K562 (cell line): ENCODE results near the gene NUP35. TPM values are rescaled to one million over a fixed set of nuclear protein-coding genes. Genes with fewer than 3 reads are reported as not detected.
A peak's percentile ranks its signal among the peaks of the same experiment; 100 is the strongest.

Experiments used
- ATAC-seq: fragments of 200-7000 bp; cut with Tn5 transposase; 3 replicates; pipeline ENCODE4 v1.9.1; 2020; ENCODE audit warnings: moderate library complexity
- BruUV-seq: library from RNA; stranded (reverse); fragments of 400-500 nt; replicated peaks from 2 replicates; lab custom pipeline; 2021; lab: Mats Ljungman, UMichigan
- CTCF ChIA-PET: fragments of 300-600 bp; formaldehyde crosslinking; extraction: SDS; loops from one replicate; lab custom pipeline; 2021; ENCODE audit warnings: low intra/inter-chr PET ratio; lab: Yijun Ruan, JAX
- POLR2A ChIA-PET: fragments of 300-600, 350-650 bp; sonication (Branson Sonifier 250); formaldehyde crosslinking; extraction: SDS; loops from one replicate; lab custom pipeline; 2021; ENCODE audit warnings: antibody characterized with exemption, inconsistent platforms; lab: Yijun Ruan, JAX
- DNase-seq, 4 experiments: peaks; one replicate each; pipeline versions ENCODE4 v3.0.0 to v3.0.0-alpha.2; 2011 to 2018; ENCODE audit warnings: low spot score in 3 of 4, mixed read lengths in 3 of 4; ENCODE audit errors: extremely low read depth in 1 of 4
- FAIRE-seq: peaks from 2 replicates; lab custom pipeline; 2011; peaks lifted over from hg19 to GRCh38; lab: Jason Lieb, UNC
- H2AFZ ChIP-seq: 2 replicates; pipeline ENCODE4 v1.6.0; 2011; ENCODE audit warnings: low read depth, low read length, control low read depth, inconsistent platforms
- H3K27ac ChIP-seq: fragments of 200-600 bp; 3 replicates; pipeline ENCODE4 v1.8.0; 2011; ENCODE audit warnings: low read depth, mild to moderate bottlenecking, control low read depth, inconsistent platforms, low read length, moderate library complexity, mixed read lengths; ENCODE audit errors: extremely low read depth
- H3K27me3 ChIP-seq, 2 experiments: fragments of 300-600 bp in 1 of 2; 2 replicates in 1 of 2; 3 replicates in 1 of 2; pipeline versions ENCODE4 v1.6.0 to v1.8.0; 2011; ENCODE audit warnings: inconsistent platforms in 2 of 2, low read length in 2 of 2, mild to moderate bottlenecking in 1 of 2, mixed read lengths in 1 of 2, moderate library complexity in 1 of 2; ENCODE audit not compliant: control insufficient read depth in 2 of 2, insufficient read depth in 2 of 2
- H3K36me3 ChIP-seq: fragments of 300-600 bp; 3 replicates; pipeline ENCODE4 v1.8.0; 2011; ENCODE audit warnings: mild to moderate bottlenecking, low read length, inconsistent platforms; ENCODE audit not compliant: control insufficient read depth, insufficient read depth
- H3K4me1 ChIP-seq, 2 experiments: fragments of 200-600 bp in 1 of 2; replicated peaks in 1 of 2; 2 replicates in 1 of 2; 3 replicates in 1 of 2; pipeline versions ENCODE4 v1.5.1 to v1.8.0; 2011; ENCODE audit warnings: inconsistent platforms in 2 of 2, low read length in 2 of 2, mild to moderate bottlenecking in 1 of 2, mixed read lengths in 1 of 2, moderate library complexity in 1 of 2; ENCODE audit not compliant: control insufficient read depth in 2 of 2, insufficient read depth in 2 of 2
- H3K4me2 ChIP-seq: 2 replicates; pipeline ENCODE4 v1.6.1; 2011; ENCODE audit warnings: low read length, control low read depth, inconsistent platforms, mixed read lengths; ENCODE audit not compliant: insufficient read depth
- H3K4me3 ChIP-seq: fragments of 200-600 bp; sonication (generic), shearing (Covaris generic); 2 replicates; pipeline ENCODE4 v1.5.1; 2016; ENCODE audit warnings: control low read depth, inconsistent platforms
- H3K79me2 ChIP-seq: fragments of 200-600 bp; 3 replicates; pipeline ENCODE4 v1.8.0; 2011; ENCODE audit warnings: low read length, inconsistent platforms; ENCODE audit not compliant: control insufficient read depth, insufficient read depth
- H3K9ac ChIP-seq, 2 experiments: 2 replicates each; pipeline versions ENCODE4 v1.6.0 to v1.6.1; 2011; ENCODE audit warnings: low read depth in 2 of 2, low read length in 2 of 2, control low read depth in 1 of 2, inconsistent platforms in 1 of 2, mild to moderate bottlenecking in 1 of 2, mixed read lengths in 1 of 2; ENCODE audit not compliant: insufficient read depth in 1 of 2
- H3K9me1 ChIP-seq: one replicate; pipeline ENCODE4 v1.6.0; 2011; ENCODE audit warnings: inconsistent platforms, mild to moderate bottlenecking, low read length, moderate library complexity; ENCODE audit not compliant: control insufficient read depth, insufficient read depth
- H3K9me3 ChIP-seq: replicated peaks from 2 replicates; pipeline ENCODE4 v1.5.1; 2011; ENCODE audit warnings: low read depth, low read length, inconsistent platforms; ENCODE audit not compliant: control insufficient read depth, insufficient read depth
- H4K20me1 ChIP-seq: replicated peaks from 2 replicates; pipeline ENCODE4 v1.6.1; 2011; ENCODE audit warnings: low read length, inconsistent platforms, mixed read lengths; ENCODE audit not compliant: control insufficient read depth, insufficient read depth
- ARNT ChIP-seq, 2 experiments: fragments of 450-650 bp; IDR thresholded peaks; 2 replicates each; pipeline ENCODE4 v1.6.1; 2016; ENCODE audit warnings: mild to moderate bottlenecking in 1 of 2
- ERF ChIP-seq: fragments of 450-650 bp; formaldehyde crosslinking; IDR thresholded peaks from 2 replicates; pipeline ENCODE4 v1.4.0; 2020; ENCODE audit warnings: mild to moderate bottlenecking, mixed read lengths
- FOXK2 ChIP-seq, 2 experiments: fragments of 450-650 bp; IDR thresholded peaks in 1 of 2; conservative IDR thresholded peaks in 1 of 2; 2 replicates each; pipeline ENCODE4 v1.6.1; 2016; ENCODE audit warnings: low read depth in 2 of 2, mild to moderate bottlenecking in 1 of 2
- LEF1 ChIP-seq: fragments of 450-650 bp; IDR thresholded peaks from 2 replicates; pipeline ENCODE4 v1.6.1; 2016; ENCODE audit warnings: mild to moderate bottlenecking
- ZBTB1 ChIP-seq: sonication (generic); formaldehyde crosslinking; IDR thresholded peaks from 2 replicates; pipeline ENCODE4 v1.8.1; 2023; ENCODE audit warnings: missing genetic modification reagents, low read depth, mild to moderate bottlenecking, borderline replicate concordance
- ZFX ChIP-seq: sonication (generic); formaldehyde crosslinking; IDR thresholded peaks from 2 replicates; pipeline ENCODE4 v1.8.0; 2022; ENCODE audit warnings: mild to moderate bottlenecking, missing genetic modification reagents, moderate library complexity
- ZNF134 ChIP-seq: fragments of 250-450 bp; sonication (Bioruptor Pico); conservative IDR thresholded peaks from 2 replicates; pipeline ENCODE4 v1.4.0; 2020
- ZNF175 ChIP-seq: fragments of 200-800 bp; sonication (Bioruptor generic); IDR thresholded peaks from 2 replicates; pipeline ENCODE4 v1.6.1; 2016; ENCODE audit warnings: low read depth, mild to moderate bottlenecking, missing genetic modification characterization, missing compliant biosample characterization
- ZNF263 ChIP-seq: sonication (generic); formaldehyde crosslinking; IDR thresholded peaks from 2 replicates; pipeline ENCODE4 v1.8.0; 2022; ENCODE audit warnings: mild to moderate bottlenecking, missing genetic modification reagents, borderline replicate concordance
- ZNF316 ChIP-seq: fragments of 450-650 bp; IDR thresholded peaks from 2 replicates; pipeline ENCODE4 v1.6.1; 2016
- ZNF707 ChIP-seq: fragments of 250-450 bp; sonication (Bioruptor Pico); conservative IDR thresholded peaks from 2 replicates; pipeline ENCODE4 v1.8.0; 2022; ENCODE audit warnings: inconsistent platforms, mild to moderate bottlenecking, moderate library complexity
- ZNF785 ChIP-seq: fragments of 250-450 bp; sonication (Bioruptor Pico); IDR thresholded peaks from 2 replicates; pipeline ENCODE4 v1.4.0; 2020; ENCODE audit warnings: mild to moderate bottlenecking
- WGBS: fragments of 100-300 bp; shearing (Covaris generic); methylation state at CpG from one replicate; pipeline ENCODE4 v1.1.6; 2016; ENCODE audit warnings: low coverage, mixed read lengths; ENCODE audit not compliant: insufficient coverage; ENCODE audit errors: missing lambda C conversion rate; 5-methylcytosine and 5-hydroxymethylcytosine counted together
- in situ Hi-C: fragments of 300-500 bp; cut with MboI; formaldehyde crosslinking; loops from 4 replicates; pipeline ENCODE4 v1.15.0; 2018; ENCODE audit warnings: inconsistent platforms, mixed read lengths
- intact Hi-C: fragments of 100-400 bp; cut with micrococcal nuclease; formaldehyde crosslinking; loops from 2 replicates; pipeline ENCODE4 v1.14.2; 2022
- polyA plus RNA-seq, 8 experiments: library from polyadenylated mRNA; depleted of rRNA in 4 of 8; stranded (reverse) in 5 of 8; unstranded in 3 of 8; fragments of >200 nt; fragmentation: Nextera tagmentation in 2 of 8; fragmentation: Illumina TruSeq in 1 of 8; extraction: Ambion mirVana in 2 of 8; extraction: Trizol in 1 of 8; gene quantifications; 2 replicates each; pipeline versions ENCODE4 v1.2.1 to v1.2.3, GENCODE V29; 2011 to 2014; ENCODE audit warnings: inconsistent platforms in 1 of 8, missing spikeins in 1 of 8
- total RNA-seq, 7 experiments: library from RNA; depleted of rRNA in 6 of 7; stranded (reverse); fragments of >200 nt in 6 of 7; fragmentation: Illumina TruSeq in 2 of 7; extraction: Trizol in 2 of 7; gene quantifications; 2 replicates each; pipeline versions ENCODE4 v1.2.1 to v1.2.3, GENCODE V29; 2011 to 2021; ENCODE audit warnings: low replicate concordance in 1 of 7
- TF ChIP-seq, protein P1 (sequence below): sonication (generic); formaldehyde crosslinking; IDR thresholded peaks from 2 replicates; pipeline ENCODE4 v1.8.0; 2022; ENCODE audit warnings: mild to moderate bottlenecking, missing genetic modification reagents
- TF ChIP-seq, protein P2 (sequence below): fragments of 250-450 bp; sonication (Bioruptor Pico); IDR thresholded peaks from 2 replicates; pipeline ENCODE4 v1.5.0; 2021; ENCODE audit warnings: mild to moderate bottlenecking, borderline replicate concordance

Gene NUP35
- total and polyA plus RNA-seq, 9 of the 15 experiments (the other 6 are each of a cell fraction or from before 2014, with no cell fraction given), result 24.5 to 78.2 (median 51.1) TPM

DNA sequence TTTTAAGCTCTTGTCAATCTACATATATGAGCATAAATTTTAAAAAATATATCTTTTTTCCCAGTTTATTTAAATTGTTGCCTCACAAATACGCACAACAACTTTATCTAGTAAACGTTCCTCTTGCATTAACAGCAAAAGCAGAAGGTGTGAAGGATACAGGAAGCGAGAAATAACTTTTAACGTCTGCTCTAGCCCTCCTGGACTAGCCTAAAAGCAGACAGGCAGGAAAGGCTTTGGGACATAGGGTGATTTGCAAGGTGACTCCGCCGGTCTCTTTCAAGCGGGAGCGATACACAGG lies 46.1 kb upstream of the NUP35 start:
- TSS peak; percentile 99 for BruUV-seq
- no peaks in the 10 kb centered on the region for H3K36me3 ChIP-seq
- POLR2A ChIA-PET, result interaction anchor here (0.7 to 1.0 kb wide), 3 partner anchors 22 to 46 kb away, joined by 3 read pairs; no protein-coding TSS in a partner anchor
- 8% methylated on average over 8 of the region's 8 CpGs for WGBS
- no peak for FAIRE-seq
- peaks cover 6% of the 10 kb centered on the region; the same call in 2 of the 3 replicates for H3K79me2 ChIP-seq
- H3K9me3 ChIP-seq, result no peaks in the 10 kb centered on the region
- no peaks in the 10 kb centered on the region for H4K20me1 ChIP-seq
- H3K9ac ChIP-seq, result peak overlapping the region; percentile 72 to 88; a peak in 3 of 4 replicates
- CTCF ChIA-PET, result no interaction called here
- peak overlapping the region; percentile 68 for H3K27ac ChIP-seq
- peak; percentile 77 for ATAC-seq
- H3K27me3 ChIP-seq, result no peaks in the 10 kb centered on the region
- in situ Hi-C loops, result no loop called here
- DNase-seq, result no peak
- H2AFZ ChIP-seq, result peak overlapping the region; percentile 94
- peaks cover 0 to 13% of the 10 kb centered on the region in 2 experiments; a peak in 2 of 5 replicates for H3K4me1 ChIP-seq
- intact Hi-C loops, result loop anchor here (1.0 kb wide), 2 partner anchors 40 to 46 kb away; partner anchors contain the start of genes NCKAP1 and NUP35
- H3K4me2 ChIP-seq, result peak overlapping the region; percentile 94
- H3K9me1 ChIP-seq, result no peaks in the 10 kb centered on the region
- H3K4me3 ChIP-seq, result peak overlapping the region; percentile 58
- TF ChIP-seq ZNF175 (CRISPR knock-in tag) (no peak), ZFX (no peak), ZNF707 (CRISPR knock-in tag) (no peak), LEF1 (no peak), FOXK2 (conservative IDR thresholded peaks at IDR 0.05 in 1 of 2, IDR thresholded peaks at IDR 0.05 in 1 of 2; ENCODE audit: low read depth in 2 of 2) (no peak), ZNF316 (no peak), ZNF263 (CRISPR knock-in tag) (no peak), ZNF134 (CRISPR knock-in tag) (no peak), ZBTB1 (CRISPR knock-in tag) (no peak), ERF (CRISPR knock-in tag) (0 out of 2 replicates have a peak, but pooled peaks have one; percentile 59), ARNT (IDR thresholded peaks at IDR 0.05) (0 out of 4 replicates have a peak, but pooled peaks of 1 of the 2 experiments have one; percentile 18), ZNF785 (CRISPR knock-in tag) (no peak)
- TF ChIP-seq, protein P1, sequence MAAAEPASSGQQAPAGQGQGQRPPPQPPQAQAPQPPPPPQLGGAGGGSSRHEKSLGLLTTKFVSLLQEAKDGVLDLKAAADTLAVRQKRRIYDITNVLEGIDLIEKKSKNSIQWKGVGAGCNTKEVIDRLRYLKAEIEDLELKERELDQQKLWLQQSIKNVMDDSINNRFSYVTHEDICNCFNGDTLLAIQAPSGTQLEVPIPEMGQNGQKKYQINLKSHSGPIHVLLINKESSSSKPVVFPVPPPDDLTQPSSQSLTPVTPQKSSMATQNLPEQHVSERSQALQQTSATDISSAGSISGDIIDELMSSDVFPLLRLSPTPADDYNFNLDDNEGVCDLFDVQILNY, result no peak
- TF ChIP-seq, protein P2, sequence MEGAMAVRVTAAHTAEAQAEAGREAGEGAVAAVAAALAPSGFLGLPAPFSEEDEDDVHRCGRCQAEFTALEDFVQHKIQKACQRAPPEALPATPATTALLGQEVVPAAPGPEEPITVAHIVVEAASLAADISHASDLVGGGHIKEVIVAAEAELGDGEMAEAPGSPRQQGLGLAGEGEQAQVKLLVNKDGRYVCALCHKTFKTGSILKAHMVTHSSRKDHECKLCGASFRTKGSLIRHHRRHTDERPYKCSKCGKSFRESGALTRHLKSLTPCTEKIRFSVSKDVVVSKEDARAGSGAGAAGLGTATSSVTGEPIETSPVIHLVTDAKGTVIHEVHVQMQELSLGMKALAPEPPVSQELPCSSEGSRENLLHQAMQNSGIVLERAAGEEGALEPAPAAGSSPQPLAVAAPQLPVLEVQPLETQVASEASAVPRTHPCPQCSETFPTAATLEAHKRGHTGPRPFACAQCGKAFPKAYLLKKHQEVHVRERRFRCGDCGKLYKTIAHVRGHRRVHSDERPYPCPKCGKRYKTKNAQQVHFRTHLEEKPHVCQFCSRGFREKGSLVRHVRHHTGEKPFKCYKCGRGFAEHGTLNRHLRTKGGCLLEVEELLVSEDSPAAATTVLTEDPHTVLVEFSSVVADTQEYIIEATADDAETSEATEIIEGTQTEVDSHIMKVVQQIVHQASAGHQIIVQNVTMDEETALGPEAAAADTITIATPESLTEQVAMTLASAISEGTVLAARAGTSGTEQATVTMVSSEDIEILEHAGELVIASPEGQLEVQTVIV (CRISPR knock-in tag), result 0 out of 2 replicates have a peak, but pooled peaks have one; percentile 76
